AG04450 (cell line): ENCODE measurements around the gene FUS. TPM values are rescaled to one million over a fixed set of nuclear protein-coding genes. Genes with fewer than 3 reads are reported as not detected.

ENCODE experiments used
- CTCF ChIA-PET: fragments of 300-600, 350-600 bp; formaldehyde crosslinking; extraction: SDS; loops from one replicate; lab custom pipeline; 2022; ENCODE audit warnings: antibody characterized with exemption, inconsistent platforms; lab: Charles Lee
- POLR2A ChIA-PET: fragments of 350-600 bp; formaldehyde crosslinking; extraction: SDS; loops from one replicate; lab custom pipeline; 2021; ENCODE audit warnings: antibody characterized with exemption, inconsistent platforms; lab: Yijun Ruan, JAX
- DNase-seq: peaks from one replicate; pipeline ENCODE4 v3.0.0-alpha.2; 2011; ENCODE audit warnings: low read depth, low spot score
- H3K27ac ChIP-seq: one replicate; pipeline ENCODE4 v1.5.1; 2012; ENCODE audit warnings: low read depth, low read length, control low read depth
- H3K27me3 ChIP-seq: one replicate; pipeline ENCODE4 v1.6.0; 2012; ENCODE audit warnings: low read length; ENCODE audit not compliant: control insufficient read depth, insufficient read depth
- H3K4me3 ChIP-seq: 2 replicates; pipeline ENCODE4 v1.5.1; 2011; ENCODE audit warnings: mild to moderate bottlenecking, low read depth, low read length, control low read depth
- H3K9me3 ChIP-seq: 2 replicates; pipeline ENCODE4 v1.5.1; 2012; ENCODE audit warnings: low read length; ENCODE audit not compliant: control insufficient read depth, insufficient read depth
- CTCF ChIP-seq: IDR thresholded peaks from 2 replicates; pipeline ENCODE4 v1.5.1; 2011; ENCODE audit warnings: low read depth, low read length, control low read depth, inconsistent platforms
- polyA plus RNA-seq: library from polyadenylated mRNA; depleted of rRNA; stranded (reverse); fragments of >200 nt; gene quantifications from 2 replicates; pipeline ENCODE4 v1.2.3, GENCODE V29; 2011

FUS gene
- polyA plus RNA-seq, 1 experiment: 166 TPM

- no peak for DNase-seq
- no peak overlapping the region for H3K4me3 ChIP-seq
- H3K27me3 ChIP-seq: no peaks in the 10 kb centered on the region
- no peak overlapping the region for H3K27ac ChIP-seq
- CTCF ChIA-PET: interaction anchor here (1.2 to 1.7 kb wide), 2 partner anchors 48 to 268 kb away, joined by 3 to 4 read pairs; no protein-coding TSS in a partner anchor
- POLR2A ChIA-PET: interaction anchor here (1.3 to 2.1 kb wide), 2 partner anchors 9 to 10 kb away, joined by 3 to 11 read pairs; partner anchors contain the start of gene FUS
- H3K9me3 ChIP-seq: no peaks in the 10 kb centered on the region
- TF ChIP-seq CTCF: no peak
Measured at GRCh38 chr16:31190061-31190460, 10.1 kb downstream of the FUS start.

GRCh38 chr16:31190818-31191444 is 11.0 kb downstream of the FUS start:
- no peaks in the 10 kb centered on the region for H3K9me3 ChIP-seq
- DNase-seq: no peak
- ChIA-PET CTCF (interaction anchor here (0.5 kb wide), 1 partner anchor 49 kb away, joined by 4 read pairs; no protein-coding TSS in a partner anchor), POLR2A (interaction anchor here (2.1 kb wide), 1 partner anchor 11 kb away, joined by 11 read pairs; the partner anchor contains the start of gene FUS)
- no peak overlapping the region for H3K27ac ChIP-seq
- H3K27me3 ChIP-seq: no peaks in the 10 kb centered on the region
- no peak overlapping the region for H3K4me3 ChIP-seq
- no peak for TF ChIP-seq CTCF

GRCh38 chr16:31191697-31192428 is 11.9 kb downstream of the FUS start:
- H3K4me3 ChIP-seq: no peak overlapping the region
- no peak for DNase-seq
- TF ChIP-seq CTCF: no peak
- H3K27me3 ChIP-seq: no peaks in the 10 kb centered on the region
- ChIA-PET POLR2A (interaction anchor here (1.4 to 2.5 kb wide), 2 partner anchors 9 to 12 kb away, joined by 5 to 11 read pairs; partner anchors contain the start of gene FUS), CTCF (no interaction called here)
- H3K27ac ChIP-seq: no peak overlapping the region
- no peaks in the 10 kb centered on the region for H3K9me3 ChIP-seq

- ChIA-PET CTCF (no interaction called here), POLR2A (interaction anchor here (0.5 to 2.5 kb wide), 7 partner anchors 9 to 680 kb away, joined by 3 to 11 read pairs (median 3); partner anchors contain the start of genes FUS and PYCARD)
- Histone ChIP-seq H3K27ac (no peak overlapping the region), H3K9me3 (no peaks in the 10 kb centered on the region), H3K4me3 (no peak overlapping the region), H3K27me3 (no peaks in the 10 kb centered on the region)
- no peak for DNase-seq
- TF ChIP-seq CTCF: no peak
Measured at GRCh38 chr16:31192856-31193642, 13.1 kb downstream of the FUS start.
